ENCODE data around the gene FBXO41.
"Not testable (repeated sequence)": the region's sequence is repeated elsewhere in the genome, so short reads cannot be mapped to it uniquely, and the experiment has no call there.

The FBXO41 gene

GRCh38 chr2:73262691-73263429, 21.4 kb downstream of the FBXO41 start:
- not testable (repeated sequence) for DNase-seq (ENCODE audit: low read depth)

GRCh38 chr2:73262108-73262651, 22.1 kb downstream of the FBXO41 start:
- DNase-seq (ENCODE audit: low read depth) = no peak

GRCh38 chr2:73260338-73260984, 23.8 kb downstream of the FBXO41 start:
- DNase-seq (ENCODE audit: low read depth) = peak; percentile 58

- no peak for DNase-seq (ENCODE audit: low read depth)
Measured at GRCh38 chr2:73259704-73260337, 24.5 kb downstream of the FBXO41 start.

- no peak for DNase-seq (ENCODE audit: low read depth)
Measured at GRCh38 chr2:73259276-73259675, 25.0 kb downstream of the FBXO41 start.

- DNase-seq (ENCODE audit: low read depth) = no peak
Measured at GRCh38 chr2:73258913-73259215, 25.4 kb downstream of the FBXO41 start.

- no peak for DNase-seq (ENCODE audit: low read depth)
Measured at GRCh38 chr2:73258186-73258912, 25.9 kb downstream of the FBXO41 start.

GRCh38 chr2:73257425-73258125, 26.7 kb downstream of the FBXO41 start:
- no peak for DNase-seq (ENCODE audit: low read depth)

GRCh38 chr2:73257021-73257420, 27.3 kb downstream of the FBXO41 start:
- DNase-seq (ENCODE audit: low read depth) = no peak

GRCh38 chr2:73256618-73256922, 27.7 kb downstream of the FBXO41 start:
- no peak for DNase-seq (ENCODE audit: low read depth)

- DNase-seq (ENCODE audit: low read depth) = no peak
Measured at GRCh38 chr2:73255907-73256617, 28.2 kb downstream of the FBXO41 start.

GRCh38 chr2:73255007-73255644, 29.2 kb downstream of the FBXO41 start:
- DNase-seq (ENCODE audit: low read depth) = no peak

- no peak for DNase-seq (ENCODE audit: low read depth)
Measured at GRCh38 chr2:73254343-73255006, 29.8 kb downstream of the FBXO41 start.

- DNase-seq (ENCODE audit: low read depth) = no peak
Measured at GRCh38 chr2:73253901-73254300, 30.4 kb downstream of the FBXO41 start.

GRCh38 chr2:73253400-73253799, 30.9 kb downstream of the FBXO41 start:
- no peak for DNase-seq (ENCODE audit: low read depth)

GRCh38 chr2:73252238-73253027, 31.8 kb downstream of the FBXO41 start:
- DNase-seq (ENCODE audit: low read depth) = no peak

- no peak for DNase-seq (ENCODE audit: low read depth)
Measured at GRCh38 chr2:73250872-73251846, 33.1 kb downstream of the FBXO41 start.

- DNase-seq (ENCODE audit: low read depth) = no peak
Measured at GRCh38 chr2:73249636-73250035, 34.6 kb downstream of the FBXO41 start.
